NCI-H1092 (cell line): Measurements from ENCODE around the gene CHN2.
"Not testable (repeated sequence)": the region's sequence is repeated elsewhere in the genome, so short reads cannot be mapped to it uniquely, and the experiment has no call there.

Source experiments
- DNase-seq: peaks from one replicate; lab custom pipeline; 2025; lab: John Stamatoyannopoulos, UW

The CHN2 gene

DNA sequence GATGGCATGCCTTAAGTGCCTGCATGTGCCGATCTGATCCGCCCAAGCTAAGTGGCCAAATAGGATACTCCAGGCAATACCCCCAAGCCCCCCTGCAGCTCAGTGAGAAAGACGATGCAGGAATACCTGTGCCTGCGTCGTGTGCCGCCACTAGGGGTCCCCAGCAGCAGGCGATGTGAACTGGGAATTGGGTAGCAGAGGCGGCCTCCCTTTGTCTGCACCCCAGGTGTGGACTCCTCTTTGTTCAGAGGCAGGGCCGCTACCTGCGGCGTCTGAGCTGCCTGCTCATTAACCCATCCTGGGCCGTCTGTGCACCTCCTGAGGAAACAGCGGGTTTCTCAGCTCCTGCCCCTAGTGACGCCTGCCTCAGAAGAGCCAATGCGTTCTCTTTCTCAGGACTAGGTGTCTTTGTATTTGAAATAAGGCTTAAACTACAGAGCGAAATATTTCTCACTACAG, 4.8 kb upstream of the CHN2 start:
- peak; percentile 82 for DNase-seq

DNA sequence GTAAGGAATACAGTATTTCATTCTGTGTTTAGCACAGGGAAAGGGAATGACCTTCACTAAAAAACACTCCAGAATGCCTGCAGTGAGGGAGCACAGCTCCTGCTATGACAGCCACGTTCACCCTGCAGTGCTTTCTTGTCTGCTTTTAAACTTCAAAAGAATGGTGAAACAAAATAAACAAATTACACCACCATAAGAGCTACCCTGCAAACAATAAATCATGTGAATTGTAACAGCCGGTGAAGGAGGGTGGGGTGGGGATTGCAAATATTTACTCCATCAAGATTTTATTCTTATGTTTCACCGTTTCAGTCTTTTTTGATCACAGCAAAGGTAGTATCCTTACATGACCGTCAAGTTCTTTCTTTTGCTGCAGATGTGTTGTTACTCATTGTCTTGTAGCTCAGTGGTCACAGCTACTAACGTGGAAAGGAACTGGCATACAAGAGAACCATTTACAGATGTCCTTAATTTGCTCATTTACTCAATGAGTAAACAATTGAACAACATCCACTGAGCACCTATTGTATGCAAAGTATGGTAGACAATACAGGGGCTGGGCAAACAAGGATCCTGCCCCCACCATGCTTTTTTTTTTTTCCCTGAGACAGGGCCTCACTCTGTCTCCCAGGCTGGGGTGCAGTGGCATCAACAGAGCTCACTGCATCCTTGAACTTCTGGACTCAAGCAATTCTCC, 4.1 kb upstream of the CHN2 start:
- peak; percentile 22 for DNase-seq

DNA sequence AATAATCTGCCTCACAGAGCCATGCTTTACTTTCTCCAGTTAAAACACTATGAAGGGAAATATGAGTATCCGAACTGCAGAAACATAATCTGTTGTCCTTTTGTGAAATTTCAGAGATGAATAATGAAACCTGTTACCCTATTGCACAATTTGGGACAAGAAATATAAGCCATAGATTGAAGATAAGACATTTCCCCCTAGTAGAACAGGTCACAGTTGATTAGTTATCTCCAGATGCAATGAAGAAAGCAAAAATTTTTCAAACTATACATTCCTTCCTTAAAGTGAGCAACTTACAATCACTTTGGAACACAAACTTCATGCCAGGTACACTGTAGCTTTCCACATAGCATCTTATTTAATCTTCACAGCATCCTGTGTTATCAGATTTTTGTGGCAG, 2.3 kb upstream of the CHN2 start:
- no peak for DNase-seq

DNA sequence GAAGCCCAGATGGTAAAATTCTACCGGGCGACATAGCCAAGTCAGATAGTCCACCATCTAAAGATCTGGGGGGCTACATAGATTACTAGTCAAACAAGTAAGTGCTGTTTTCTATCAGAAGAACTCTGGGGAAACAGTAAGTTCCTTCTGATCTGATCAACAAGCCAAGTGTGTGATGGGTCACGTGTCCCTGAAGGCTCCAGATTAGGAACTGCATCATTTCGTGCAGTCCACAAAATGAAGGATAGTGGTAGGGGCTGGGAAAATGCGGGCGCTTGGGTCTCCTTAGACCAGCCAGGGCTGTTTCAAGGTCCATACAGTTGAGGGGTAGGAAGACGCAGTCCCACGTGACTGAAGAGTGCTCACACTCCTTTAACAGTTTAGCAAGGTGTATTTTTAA, 1.8 kb upstream of the CHN2 start:
- no peak for DNase-seq

DNA sequence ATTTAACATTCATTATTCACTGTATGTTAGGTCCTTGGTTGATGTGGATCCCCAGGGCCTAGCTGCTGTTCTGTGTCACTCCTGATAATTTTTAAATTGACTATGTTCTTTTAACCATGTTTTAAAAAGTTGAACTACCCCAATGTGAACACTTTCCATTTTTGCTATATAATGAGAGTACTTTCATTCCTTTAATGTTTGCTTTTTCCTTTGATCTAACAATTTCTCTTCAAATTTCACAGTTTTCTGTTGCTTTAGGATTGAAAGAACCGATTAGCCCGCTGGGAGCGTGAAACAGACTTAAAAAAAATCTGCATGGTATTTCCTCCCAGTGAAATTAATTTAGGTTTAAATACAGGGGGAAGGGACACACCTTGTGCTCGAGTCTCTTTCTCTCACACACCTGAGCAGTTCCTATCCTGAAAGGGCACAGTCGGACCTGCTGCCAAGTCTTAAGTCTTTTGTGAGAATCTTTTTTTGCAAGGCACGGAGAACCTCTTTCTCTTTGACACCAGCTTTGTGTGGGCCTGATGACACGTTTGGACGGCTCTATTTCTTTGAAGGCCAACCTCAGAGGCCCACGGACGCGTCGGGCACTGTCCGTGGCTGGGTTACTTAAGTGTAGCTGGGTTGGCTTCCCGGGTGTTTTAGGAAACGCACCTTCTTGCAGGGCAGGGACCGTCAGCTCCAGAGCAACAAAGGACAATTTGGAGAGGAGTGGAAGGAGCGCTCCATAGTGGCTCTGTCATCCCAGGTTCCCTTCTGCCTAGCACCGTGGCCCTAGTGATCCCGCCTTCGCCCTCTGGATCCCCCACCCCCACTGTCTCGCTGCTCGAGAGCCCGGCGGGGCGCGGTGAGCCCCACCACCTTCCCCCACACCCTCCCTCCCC, 1.0 kb upstream of the CHN2 start:
- peak; percentile 64 for DNase-seq

DNA sequence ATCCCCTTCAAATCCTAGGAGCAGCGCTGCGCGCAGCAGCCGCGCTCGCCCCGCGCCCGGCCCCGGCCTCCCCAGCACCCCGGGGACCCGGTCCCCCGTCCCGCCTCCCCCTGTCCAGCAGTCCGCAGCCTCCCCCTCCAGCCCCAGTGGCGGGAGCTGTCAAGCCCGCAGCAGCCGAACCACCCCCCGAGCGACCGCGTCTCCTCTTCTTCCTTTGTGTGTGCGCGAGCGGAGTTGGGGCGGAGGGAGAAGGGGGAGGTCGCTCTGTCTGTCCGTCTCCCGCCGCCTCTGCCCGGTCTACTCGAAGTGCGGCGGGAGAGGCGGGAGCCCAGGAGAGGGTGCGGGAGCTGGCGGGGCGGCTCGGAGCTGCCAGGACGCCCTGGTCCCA, 375 bp upstream of the CHN2 start:
- DNase-seq, result peak; percentile 64

DNA sequence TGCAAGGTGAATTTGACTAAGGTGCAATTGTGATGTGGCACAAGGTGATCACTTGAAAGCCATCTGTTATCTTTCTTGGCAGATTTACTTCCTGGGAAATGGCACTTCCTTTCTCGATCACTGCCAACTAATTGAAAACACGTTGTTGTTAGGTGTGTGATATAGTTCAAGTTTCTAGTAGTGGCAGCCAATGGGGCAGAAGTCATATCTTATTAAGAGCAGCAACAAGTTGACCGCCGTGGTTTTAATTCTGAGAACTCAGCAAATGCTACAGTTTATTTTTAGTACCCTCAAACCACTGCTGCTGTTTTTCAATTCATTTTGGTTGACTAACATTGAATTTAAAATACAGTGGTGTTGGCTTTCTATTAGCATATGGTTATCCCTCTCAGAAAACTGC, 1.6 kb downstream of the CHN2 start:
- peak; percentile 26 for DNase-seq

DNA sequence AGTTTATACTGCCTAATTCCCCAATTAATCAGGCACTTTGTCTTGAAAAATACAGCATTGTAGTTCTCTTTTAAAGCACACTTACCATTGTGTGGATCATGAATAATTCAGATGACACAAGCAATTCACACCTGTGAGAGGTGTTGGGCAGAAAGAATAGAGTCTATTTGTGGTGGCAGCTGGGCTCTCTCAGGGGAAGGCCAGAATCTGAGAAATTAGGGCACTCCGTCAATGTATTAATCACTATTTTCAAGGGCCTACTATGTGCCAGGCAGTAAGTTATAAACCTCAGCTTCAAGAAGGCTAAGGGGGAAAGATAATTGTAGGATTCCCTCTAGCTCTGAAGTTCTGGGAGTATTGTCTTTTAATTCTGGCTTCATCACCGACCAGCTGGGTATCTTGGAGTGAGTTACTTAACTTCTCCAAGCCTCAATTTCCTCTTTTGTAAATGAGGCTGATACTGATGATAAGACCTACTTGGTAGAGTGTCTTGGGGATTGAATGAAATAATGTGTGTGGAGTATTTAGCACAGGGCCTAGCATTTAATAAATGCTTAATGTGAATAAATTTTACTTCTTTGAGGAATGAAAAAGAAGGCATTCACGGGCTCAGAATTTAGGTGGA, 2.5 kb downstream of the CHN2 start:
- DNase-seq, result no peak

DNA sequence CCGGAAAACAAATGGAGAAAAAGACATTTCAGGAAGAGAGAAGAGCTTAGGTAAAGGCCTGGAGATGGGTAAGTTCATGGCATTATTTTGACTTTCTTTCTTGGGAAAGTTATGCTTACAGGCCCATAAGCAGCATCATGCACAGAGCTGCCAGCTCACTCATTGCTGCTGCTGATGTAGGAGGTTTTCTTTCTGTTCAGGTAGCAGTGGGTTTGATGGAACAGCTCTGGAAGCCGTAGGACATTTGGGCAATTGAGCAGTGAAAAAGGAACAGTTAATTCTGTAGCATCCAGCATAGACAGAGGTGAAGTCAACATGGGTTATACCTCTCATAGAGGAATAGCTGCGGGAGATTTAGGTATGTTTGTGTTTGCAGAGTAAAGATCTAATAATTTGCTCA, 3.3 kb downstream of the CHN2 start:
- DNase-seq, result no peak

DNA sequence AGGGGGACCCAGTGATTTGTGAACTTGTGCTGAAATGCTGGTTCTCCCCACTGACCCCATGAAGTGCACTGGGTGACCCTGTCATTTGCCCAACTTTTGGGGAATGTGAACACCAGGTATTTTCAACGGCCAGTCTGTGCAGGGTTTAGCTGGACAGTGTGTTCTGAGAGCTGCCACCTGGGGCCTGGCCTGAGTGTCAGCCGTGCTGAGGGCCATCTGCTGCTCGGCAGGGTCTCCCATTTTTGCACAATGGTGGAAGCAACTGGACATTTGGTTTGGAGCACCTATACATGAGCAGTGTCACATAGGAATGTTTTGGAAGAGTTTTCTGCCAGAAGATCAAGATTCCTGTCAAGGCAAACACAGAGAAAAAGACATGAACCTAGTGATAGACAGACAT, 5.2 kb downstream of the CHN2 start:
- DNase-seq, result no peak

DNA sequence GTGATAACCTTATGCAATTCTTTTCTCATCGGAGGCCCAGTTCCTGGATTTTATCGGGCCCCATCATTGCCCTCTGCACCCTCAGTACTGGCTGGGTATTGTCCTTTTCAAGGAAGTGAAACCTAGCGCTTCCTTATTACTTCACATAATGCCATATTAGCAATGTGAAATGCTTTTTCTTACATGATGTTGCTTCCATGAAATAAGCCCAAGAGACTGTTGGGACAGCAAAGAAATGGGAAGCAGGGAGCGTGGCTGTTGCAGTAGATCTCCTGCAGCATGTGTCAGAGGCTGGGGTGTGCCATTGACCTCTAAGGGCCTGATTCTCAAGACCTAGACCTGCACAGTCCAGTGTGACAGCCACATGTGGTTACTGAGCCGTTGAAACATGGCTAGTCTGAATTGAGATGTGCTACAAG, 8.1 kb downstream of the CHN2 start:
- no peak for DNase-seq

DNA sequence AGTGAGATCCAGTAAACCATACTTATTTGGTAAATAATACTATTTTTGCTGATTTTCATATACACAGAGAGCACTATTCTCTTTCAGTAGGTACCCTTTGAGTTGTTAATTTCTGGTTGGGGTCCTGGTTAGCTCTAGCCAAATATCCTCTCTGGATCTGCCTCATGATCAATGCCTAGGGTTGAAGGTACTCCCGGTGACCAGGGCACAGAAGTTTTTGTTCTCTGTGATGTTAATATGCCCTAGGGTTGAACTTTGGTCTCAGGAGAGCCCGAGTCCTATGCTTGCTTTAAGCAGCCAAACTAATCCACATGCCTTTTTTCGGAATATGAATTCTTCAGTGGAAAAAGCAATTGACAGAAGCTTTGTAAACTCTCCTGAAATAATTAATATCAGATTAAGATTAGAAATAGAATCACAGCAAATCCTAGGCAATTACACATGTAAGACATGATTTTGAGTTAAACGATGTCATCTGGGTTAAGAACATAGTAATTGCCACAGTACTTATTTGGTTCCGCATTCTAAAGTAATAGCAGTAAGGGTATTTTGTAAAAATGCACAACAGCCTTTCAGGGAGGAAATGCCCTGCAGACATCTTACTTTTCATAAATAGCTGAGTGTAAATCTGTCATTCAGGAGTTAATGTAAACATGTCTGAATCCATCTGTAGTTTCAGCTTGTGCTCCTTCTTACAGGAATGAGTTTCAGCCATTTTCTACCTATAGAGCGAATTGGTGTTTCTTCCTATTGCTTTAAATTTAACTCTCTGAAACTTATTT, 10.1 kb downstream of the CHN2 start:
- no peak for DNase-seq

DNA sequence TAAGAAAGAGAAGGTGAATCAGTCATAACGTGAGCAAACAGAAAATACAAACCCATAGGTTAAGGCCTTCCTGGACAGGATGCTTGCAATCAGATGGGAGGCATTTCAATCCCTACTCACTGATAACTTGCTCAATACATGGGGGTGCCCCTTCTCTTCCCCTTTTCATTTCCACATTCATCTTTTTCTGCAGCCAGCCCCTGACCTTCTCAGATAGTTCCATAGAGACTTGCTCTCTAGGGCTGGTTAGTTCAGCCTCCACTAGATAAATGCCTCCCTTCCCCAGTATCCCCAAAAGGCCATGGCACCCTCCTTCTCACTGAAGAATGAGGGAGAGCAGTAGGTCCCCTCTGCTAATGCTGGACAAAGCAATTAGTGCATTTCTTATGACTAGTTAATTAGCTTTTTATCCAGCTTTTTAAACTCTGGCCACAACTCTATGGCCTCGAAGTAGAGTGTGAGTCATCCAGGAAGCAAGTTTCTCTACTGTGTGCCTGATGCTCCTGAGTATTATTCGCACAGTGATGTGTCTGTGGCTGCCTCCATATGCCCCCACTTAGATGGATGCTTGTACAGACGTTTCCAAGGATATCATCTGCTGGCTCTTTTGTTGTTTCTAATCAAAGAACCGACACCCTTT, 12.7 kb downstream of the CHN2 start:
- no peak for DNase-seq

DNA sequence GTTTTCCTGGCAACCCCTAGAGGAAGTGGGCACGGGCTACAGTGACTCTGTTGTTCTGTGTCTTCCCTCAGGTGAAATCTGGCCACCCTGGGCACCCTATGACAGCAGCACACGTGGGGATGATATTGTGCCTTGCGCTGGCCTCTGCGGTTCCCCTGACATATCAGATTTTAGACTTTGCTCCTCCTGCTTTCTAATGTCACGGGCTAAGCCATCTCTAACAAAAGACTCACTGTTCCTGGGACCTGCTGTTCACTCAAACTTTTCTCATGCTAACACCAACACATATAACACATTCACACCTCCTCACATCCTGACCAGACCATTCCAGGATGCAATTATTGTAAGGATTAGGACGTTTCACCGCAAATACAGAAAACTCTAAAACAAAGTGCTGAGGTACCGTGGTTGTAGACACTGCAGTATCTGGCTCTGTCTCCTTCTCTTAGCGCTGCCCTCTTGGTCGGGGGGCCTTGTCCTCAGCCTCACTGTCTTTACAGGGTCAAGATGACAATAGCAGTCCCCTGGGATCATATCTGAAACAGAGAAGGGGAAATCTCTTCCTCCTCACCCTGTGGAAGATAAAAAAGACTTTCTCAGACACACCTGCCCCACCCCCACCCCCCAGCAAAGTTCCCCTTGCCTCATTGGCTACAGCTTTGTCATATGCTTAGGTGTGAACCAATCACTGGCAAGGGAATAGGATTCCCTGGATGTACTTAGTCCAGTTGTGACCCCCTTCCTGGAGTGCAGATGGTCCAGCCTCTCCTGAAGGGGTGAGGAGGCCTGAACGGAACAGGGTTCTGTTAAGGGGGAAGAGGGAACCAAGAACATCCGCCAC, 14.1 kb downstream of the CHN2 start:
- DNase-seq, result no peak

DNA sequence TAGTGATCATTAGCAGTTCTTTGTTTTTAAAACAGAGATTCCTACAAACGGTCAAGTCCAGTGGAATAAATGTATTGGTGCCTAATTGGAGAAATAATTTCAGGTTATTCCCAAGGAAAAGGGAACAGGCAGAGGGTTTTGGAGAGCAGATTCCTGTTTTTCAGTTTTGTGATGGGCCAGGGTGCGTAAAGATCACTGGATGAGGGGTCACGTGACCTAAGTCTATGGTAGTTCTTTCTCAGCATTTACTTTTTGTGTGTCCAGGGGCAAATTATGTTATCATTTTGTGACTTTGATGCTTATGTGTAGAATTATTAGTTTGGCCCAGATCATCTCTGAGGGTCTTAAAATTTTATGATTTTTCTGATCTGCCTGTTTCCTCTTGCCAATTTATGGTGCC, 15.2 kb downstream of the CHN2 start:
- DNase-seq, result no peak

DNA sequence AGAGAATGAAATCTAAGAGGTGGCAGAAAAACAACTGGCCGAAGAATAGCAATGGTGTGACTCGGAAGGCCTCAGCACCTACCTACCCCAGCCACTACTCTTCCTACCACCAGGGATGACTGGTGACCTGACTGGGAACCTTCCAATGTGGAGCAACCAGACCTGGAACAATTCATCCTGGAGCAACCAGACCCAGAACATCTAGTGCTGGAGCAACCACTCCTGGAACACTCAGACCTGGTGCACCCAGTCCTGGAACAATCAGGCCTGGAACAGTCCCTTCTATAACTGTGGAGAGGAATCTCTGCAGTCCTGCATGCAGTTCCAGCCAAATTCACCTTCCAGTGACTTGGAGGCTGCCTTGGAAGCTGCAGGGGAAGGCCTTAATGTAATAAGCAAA, 18.2 kb downstream of the CHN2 start:
- DNase-seq, result not testable (repeated sequence)

DNA sequence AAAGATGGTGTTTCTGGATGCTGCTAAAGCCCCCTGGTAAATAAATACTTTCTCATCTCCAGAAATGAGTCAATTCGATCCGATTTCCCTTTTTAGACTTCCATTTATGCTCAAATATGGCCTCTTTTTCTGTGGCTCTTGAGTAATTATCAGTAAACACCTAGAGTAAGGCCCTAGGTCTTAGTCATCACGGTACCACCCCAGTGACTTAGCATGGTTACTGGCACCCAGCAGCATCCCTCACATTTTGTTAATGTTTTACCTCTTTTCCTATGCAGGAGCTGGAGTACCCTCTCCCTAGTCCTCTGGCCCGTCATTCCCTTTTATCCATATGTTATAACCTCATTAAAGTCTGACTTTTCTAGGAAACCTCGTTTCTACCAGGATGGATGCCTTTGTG, 19.5 kb downstream of the CHN2 start:
- DNase-seq, result no peak

DNA sequence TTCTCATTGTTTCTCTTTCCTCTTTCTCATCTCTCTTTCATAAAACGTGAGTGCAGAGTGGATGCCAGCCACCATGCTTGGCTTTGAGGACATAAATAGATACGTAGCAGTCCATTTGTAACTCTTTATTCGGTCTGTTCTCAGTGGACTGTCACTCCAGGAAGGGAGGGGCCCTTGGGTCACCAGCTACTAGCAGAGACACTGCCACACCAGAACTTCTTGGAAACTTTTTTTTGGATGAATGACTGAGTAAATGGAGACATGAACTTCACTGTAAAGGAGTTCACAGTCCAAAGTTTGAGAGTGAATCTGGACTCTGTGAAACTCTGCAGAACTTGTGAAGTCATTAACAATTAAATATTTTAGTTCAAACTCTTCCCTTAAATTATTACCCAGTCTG, 20.2 kb downstream of the CHN2 start:
- DNase-seq, result no peak

DNA sequence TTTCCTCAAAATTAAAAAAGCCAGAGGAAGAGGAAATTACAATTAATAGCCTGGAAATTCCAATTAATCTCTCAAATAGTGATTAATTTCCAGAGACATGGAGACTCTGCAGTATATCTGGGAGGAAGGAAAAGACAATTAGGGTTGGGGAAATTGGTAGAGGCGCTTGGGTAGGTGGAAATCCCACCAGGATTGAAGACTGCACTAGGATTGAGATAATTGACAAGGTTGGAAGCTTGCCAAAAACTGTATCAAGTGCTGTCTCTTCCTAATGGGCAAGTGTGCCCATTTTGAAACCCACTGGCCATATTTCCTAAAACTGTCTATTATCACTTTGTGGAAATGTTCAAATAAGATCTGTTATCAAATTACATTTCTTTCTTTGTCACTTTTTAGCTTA, 21.6 kb downstream of the CHN2 start:
- peak; percentile 9 for DNase-seq

DNA sequence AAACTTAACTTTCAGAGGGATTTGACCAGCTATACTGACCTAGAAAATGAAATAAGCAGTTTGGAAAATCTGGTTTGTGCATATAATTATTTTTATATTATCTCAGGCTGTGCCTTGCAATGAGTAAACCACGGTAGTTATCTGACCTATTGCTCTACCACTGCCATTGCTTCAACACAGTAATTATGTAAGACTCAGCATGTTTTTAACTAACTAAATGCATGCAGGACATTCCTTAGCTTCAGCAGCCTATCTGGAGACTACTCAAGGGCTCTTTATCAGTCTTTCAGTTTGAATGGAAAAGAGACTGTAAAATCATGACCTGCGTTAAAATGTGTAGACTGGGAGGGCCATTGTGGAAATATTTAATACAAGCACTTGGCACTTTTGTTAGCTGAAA, 22.5 kb downstream of the CHN2 start:
- no peak for DNase-seq

DNA sequence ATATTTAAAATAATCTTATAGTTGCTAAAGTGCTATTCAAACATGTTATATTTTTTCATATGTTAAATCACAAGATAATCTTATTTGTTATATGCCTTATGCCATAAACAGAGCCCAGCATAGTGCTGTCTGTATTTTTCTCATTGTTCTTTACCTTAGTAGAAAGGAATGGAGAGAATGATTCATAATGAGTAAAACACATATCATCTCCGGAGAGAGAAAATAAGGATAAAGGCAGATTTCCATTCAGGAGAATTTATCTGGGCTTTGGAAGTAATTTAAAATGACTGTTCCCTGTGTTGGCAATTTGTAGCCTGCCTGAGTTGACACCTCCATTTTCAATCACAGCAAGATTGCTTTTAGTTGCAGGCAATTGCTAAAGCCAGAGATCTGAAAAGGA, 30.2 kb downstream of the CHN2 start:
- no peak for DNase-seq
